ENCODE results near the gene VWA2. TPM values are rescaled to one million over a fixed set of nuclear protein-coding genes. Genes with fewer than 3 reads are reported as not detected.

VWA2 gene
- total RNA-seq, 6 experiments from 2014 or later = 0.06 to 0.14 (median 0.09) TPM; not detected in 2

DNA sequence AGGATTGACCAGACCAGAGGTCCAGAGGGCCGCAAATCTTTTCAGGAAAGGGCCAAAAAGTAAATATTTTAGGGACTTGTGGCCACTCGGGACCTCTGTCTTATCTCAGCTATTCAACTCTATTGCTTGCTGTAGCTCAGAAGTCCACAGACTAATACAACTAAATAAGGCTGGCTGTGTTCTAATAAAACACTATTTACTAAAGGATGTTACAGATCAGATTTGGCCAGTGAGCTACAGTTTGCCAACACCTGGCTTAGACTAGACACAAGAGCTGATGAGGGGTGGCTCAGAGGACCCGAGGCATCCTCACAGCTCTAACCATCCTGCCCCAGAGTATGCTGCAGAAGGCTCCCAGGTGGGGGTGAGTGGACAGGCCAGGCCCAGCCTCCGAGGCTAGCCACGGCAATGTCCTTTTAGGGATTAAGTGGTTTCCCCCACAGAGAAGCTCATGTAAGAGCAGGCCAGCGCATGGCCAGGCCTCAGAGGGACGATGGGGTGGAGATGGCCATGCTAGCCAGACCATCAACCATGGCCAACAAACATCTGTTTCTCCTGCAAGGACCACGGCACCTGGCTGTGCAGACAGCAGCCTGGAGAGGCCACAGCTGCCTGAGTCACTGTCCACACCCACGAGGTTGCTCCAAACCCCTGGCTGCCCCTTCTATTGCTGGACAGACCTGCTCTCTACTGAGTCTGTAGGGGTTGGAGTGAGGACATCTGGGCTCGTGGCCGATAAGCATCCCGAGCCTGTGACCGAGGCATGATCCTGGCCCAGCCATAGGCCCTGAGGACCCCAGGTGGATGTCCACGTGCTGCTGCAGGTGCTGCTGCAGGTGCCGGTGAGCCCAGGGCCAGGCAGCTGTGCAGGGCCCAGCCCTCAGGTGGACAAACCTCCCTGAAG lies 88.7 kb downstream of the VWA2 start:
- Histone ChIP-seq H3K27ac (no peak overlapping the region), H3K4me1 (no peaks in the 10 kb centered on the region), H3K27me3 (no peaks in the 10 kb centered on the region), H3K36me3 (no peaks in the 10 kb centered on the region), H3K9me3 (no peaks in the 10 kb centered on the region), H3K4me3 (no peak overlapping the region)
- TF ChIP-seq, protein P1, sequence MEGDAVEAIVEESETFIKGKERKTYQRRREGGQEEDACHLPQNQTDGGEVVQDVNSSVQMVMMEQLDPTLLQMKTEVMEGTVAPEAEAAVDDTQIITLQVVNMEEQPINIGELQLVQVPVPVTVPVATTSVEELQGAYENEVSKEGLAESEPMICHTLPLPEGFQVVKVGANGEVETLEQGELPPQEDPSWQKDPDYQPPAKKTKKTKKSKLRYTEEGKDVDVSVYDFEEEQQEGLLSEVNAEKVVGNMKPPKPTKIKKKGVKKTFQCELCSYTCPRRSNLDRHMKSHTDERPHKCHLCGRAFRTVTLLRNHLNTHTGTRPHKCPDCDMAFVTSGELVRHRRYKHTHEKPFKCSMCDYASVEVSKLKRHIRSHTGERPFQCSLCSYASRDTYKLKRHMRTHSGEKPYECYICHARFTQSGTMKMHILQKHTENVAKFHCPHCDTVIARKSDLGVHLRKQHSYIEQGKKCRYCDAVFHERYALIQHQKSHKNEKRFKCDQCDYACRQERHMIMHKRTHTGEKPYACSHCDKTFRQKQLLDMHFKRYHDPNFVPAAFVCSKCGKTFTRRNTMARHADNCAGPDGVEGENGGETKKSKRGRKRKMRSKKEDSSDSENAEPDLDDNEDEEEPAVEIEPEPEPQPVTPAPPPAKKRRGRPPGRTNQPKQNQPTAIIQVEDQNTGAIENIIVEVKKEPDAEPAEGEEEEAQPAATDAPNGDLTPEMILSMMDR (IDR thresholded peaks at IDR 0.05) = no peak
- TF ChIP-seq POLR2A (IDR thresholded peaks at IDR 0.05) = no peak
- ATAC-seq (no peak), DNase-seq (no peak)
- WGBS (ENCODE audit: insufficient coverage, low coverage, low lambda C conversion rate, missing lambda C conversion rate) = 56% methylated on average over 2 of the region's 15 CpGs
- intact Hi-C loops (cut with DNase I) = no loop called here

DNA sequence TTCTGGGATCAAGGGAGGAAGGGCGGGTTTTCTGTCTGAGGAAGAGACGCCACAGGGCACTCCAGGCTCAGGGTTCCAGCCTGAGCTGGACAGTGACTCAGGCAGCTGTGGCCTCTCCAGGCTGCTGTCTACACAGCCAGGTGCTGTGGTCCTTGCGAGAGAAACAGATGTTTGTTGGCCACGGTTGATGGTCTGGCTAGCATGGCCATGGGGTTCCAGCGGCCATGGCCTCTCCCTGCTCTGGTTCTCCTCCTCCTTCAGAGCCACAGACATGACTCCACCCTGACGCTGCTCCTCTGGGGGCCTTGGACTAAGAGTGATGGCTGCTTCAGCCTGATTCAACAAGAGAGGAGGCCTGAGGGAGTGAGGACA lies 89.4 kb downstream of the VWA2 start:
- Histone ChIP-seq H3K4me3 (no peak overlapping the region), H3K36me3 (no peaks in the 10 kb centered on the region), H3K9me3 (no peaks in the 10 kb centered on the region), H3K27ac (no peak overlapping the region), H3K4me1 (no peaks in the 10 kb centered on the region), H3K27me3 (no peaks in the 10 kb centered on the region)
- 100% methylated on average over 1 of the region's 6 CpGs for WGBS (ENCODE audit: insufficient coverage, low coverage, low lambda C conversion rate, missing lambda C conversion rate)
- no peak for ATAC-seq
- no peak for DNase-seq
- TF ChIP-seq, protein P1 (IDR thresholded peaks at IDR 0.05) = no peak
- no peak for TF ChIP-seq POLR2A (IDR thresholded peaks at IDR 0.05)
- intact Hi-C loops (cut with DNase I) = no loop called here

DNA sequence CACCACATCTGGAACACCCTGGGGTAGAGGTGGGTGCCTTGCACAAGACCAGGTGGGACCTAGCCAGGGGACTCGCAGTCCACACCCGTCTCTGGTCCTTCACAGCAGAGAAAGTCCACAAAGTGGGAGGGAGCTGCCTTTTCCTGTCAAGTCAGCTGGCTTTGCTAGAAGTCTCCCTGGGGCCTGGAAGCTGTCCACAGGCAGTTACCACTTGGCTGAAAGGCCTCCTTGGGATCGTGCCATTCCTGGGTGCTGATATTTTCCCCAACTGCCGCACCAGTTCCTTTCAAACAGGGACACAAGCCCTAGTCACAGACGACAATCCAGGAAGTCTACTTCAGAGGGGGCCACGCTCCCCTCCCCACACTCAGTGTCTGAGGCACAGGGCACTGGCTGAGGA lies 89.8 kb downstream of the VWA2 start:
- no peak for DNase-seq
- no peak overlapping the region for H3K4me3 ChIP-seq
- ATAC-seq = no peak
- no CpG with 5 or more reads among the region's 6 CpGs for WGBS (ENCODE audit: insufficient coverage, low coverage, low lambda C conversion rate, missing lambda C conversion rate)
- H3K9me3 ChIP-seq = no peaks in the 10 kb centered on the region
- intact Hi-C loops (cut with DNase I) = no loop called here
- no peaks in the 10 kb centered on the region for H3K4me1 ChIP-seq
- H3K27ac ChIP-seq = no peak overlapping the region
- no peaks in the 10 kb centered on the region for H3K27me3 ChIP-seq
- TF ChIP-seq, protein P1 (IDR thresholded peaks at IDR 0.05) = no peak
- no peak for TF ChIP-seq POLR2A (IDR thresholded peaks at IDR 0.05)
- H3K36me3 ChIP-seq = no peaks in the 10 kb centered on the region

DNA sequence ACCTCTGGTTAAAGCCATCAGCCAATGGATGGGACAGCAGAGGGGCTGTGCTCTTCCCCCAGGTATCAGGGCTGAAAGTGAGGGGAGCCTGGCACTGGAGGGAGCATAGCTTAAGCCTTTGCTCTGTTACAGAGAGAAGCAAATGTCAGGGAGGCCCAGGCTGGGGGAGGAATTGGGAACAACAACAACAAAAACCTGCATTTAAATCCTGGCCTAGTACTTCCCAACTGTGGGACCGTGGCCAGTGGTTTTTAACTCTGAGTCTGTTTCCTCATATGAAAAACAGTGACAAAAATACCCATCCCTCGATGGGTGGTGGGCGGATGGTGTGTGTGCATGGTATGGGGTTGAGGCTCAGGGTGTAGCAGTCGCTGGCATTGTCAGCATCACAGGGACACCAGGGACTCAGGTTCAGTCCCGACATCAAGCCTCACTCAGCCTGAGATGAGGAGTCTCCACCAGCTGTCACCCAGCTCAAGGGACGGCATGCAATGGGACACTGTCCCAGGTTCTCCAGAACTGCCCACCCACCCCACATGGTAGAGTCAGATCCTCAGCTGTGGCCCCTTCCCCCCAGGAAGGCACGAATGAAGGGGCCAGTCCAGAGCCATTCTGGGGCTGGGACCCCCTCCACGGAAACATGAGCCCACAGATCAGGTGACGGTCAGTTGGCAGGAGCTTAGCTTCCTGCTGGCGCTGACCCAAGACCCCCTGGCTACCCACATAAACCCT lies 90.7 kb downstream of the VWA2 start:
- Histone ChIP-seq H3K4me1 (no peaks in the 10 kb centered on the region), H3K27ac (no peak overlapping the region), H3K9me3 (no peaks in the 10 kb centered on the region), H3K36me3 (no peaks in the 10 kb centered on the region), H3K4me3 (no peak overlapping the region), H3K27me3 (no peaks in the 10 kb centered on the region)
- DNase-seq (no peak), ATAC-seq (no peak)
- intact Hi-C loops (cut with DNase I) = no loop called here
- TF ChIP-seq POLR2A (IDR thresholded peaks at IDR 0.05) = no peak
- TF ChIP-seq, protein P1 (IDR thresholded peaks at IDR 0.05) = no peak
- no CpG with 5 or more reads among the region's 10 CpGs for WGBS (ENCODE audit: insufficient coverage, low coverage, low lambda C conversion rate, missing lambda C conversion rate)
